ENCODE measurements around the gene SORCS2. TPM values are rescaled to one million over a fixed set of nuclear protein-coding genes. Genes with fewer than 3 reads are reported as not detected.

Gene SORCS2
- total RNA-seq, 1 donor from 2014 or later = 13.8 TPM

GRCh38 chr4:7481227-7481626, 288.9 kb downstream of the SORCS2 start:
- Mint-ChIP-seq H3K36me3 (ENCODE audit: low read depth, unreplicated experiment) (peaks cover 14% of the 10 kb centered on the region), H3K9me3 (ENCODE audit: unreplicated experiment) (peaks cover 8% of the 10 kb centered on the region), H3K27me3 (ENCODE audit: low read depth, unreplicated experiment) (peaks cover 44% of the 10 kb centered on the region), H3K4me3 (ENCODE audit: unreplicated experiment) (no peak overlapping the region), H3K27ac (ENCODE audit: unreplicated experiment) (no peak overlapping the region), H3K4me1 (ENCODE audit: low read depth, unreplicated experiment) (no peaks in the 10 kb centered on the region)
- no peaks in the 10 kb centered on the region for H3K79me2 ChIP-seq (ENCODE audit: insufficient read depth, low read length)
- no peaks in the 10 kb centered on the region for H3K4me1 ChIP-seq (ENCODE audit: insufficient read depth, low read length)
- H3K36me3 ChIP-seq (ENCODE audit: insufficient read depth, low read length) = no peaks in the 10 kb centered on the region
- peaks cover 14% of the 10 kb centered on the region for H4K20me1 ChIP-seq (ENCODE audit: insufficient read depth, low read length)
- FAIRE-seq (no peak), DNase-seq (ENCODE audit: low read depth) (no peak)
- H3K9me3 ChIP-seq (ENCODE audit: insufficient read depth, low read depth, low read length) = no peaks in the 10 kb centered on the region
- H3K27me3 ChIP-seq (ENCODE audit: insufficient read depth, low read length) = no peaks in the 10 kb centered on the region
- no peak overlapping the region for H3K27ac ChIP-seq (ENCODE audit: low read depth, low read length)
- H3K4me2 ChIP-seq (ENCODE audit: low read length) = no peak overlapping the region
- H3K9ac ChIP-seq (ENCODE audit: low read length) = no peak overlapping the region
- no peak overlapping the region for H2AFZ ChIP-seq (ENCODE audit: low read depth, low read length)
- TF ChIP-seq EZH2 (IDR thresholded peaks at IDR 0.05; ENCODE audit: insufficient read depth, low read length) = no peak
- TF ChIP-seq, protein P1, sequence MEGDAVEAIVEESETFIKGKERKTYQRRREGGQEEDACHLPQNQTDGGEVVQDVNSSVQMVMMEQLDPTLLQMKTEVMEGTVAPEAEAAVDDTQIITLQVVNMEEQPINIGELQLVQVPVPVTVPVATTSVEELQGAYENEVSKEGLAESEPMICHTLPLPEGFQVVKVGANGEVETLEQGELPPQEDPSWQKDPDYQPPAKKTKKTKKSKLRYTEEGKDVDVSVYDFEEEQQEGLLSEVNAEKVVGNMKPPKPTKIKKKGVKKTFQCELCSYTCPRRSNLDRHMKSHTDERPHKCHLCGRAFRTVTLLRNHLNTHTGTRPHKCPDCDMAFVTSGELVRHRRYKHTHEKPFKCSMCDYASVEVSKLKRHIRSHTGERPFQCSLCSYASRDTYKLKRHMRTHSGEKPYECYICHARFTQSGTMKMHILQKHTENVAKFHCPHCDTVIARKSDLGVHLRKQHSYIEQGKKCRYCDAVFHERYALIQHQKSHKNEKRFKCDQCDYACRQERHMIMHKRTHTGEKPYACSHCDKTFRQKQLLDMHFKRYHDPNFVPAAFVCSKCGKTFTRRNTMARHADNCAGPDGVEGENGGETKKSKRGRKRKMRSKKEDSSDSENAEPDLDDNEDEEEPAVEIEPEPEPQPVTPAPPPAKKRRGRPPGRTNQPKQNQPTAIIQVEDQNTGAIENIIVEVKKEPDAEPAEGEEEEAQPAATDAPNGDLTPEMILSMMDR (IDR thresholded peaks at IDR 0.05; ENCODE audit: insufficient read depth, low read depth, low read length) = no peak
- H3K4me3 ChIP-seq (ENCODE audit: insufficient read depth, low read depth, low read length) = no peak overlapping the region

GRCh38 chr4:7485096-7485495, 292.8 kb downstream of the SORCS2 start:
- Histone ChIP-seq H3K4me2 (ENCODE audit: low read length) (no peak overlapping the region), H2AFZ (ENCODE audit: low read depth, low read length) (no peak overlapping the region), H4K20me1 (ENCODE audit: insufficient read depth, low read length) (peaks cover 27% of the 10 kb centered on the region), H3K9me3 (ENCODE audit: insufficient read depth, low read depth, low read length) (no peaks in the 10 kb centered on the region), H3K9ac (ENCODE audit: low read length) (no peak overlapping the region), H3K27me3 (ENCODE audit: insufficient read depth, low read length) (peaks cover 7% of the 10 kb centered on the region), H3K4me3 (ENCODE audit: insufficient read depth, low read depth, low read length) (no peak overlapping the region), H3K79me2 (ENCODE audit: insufficient read depth, low read length) (no peaks in the 10 kb centered on the region), H3K27ac (ENCODE audit: low read depth, low read length) (no peak overlapping the region), H3K4me1 (ENCODE audit: insufficient read depth, low read length) (no peaks in the 10 kb centered on the region), H3K36me3 (ENCODE audit: insufficient read depth, low read length) (no peaks in the 10 kb centered on the region)
- TF ChIP-seq, protein P1 (IDR thresholded peaks at IDR 0.05; ENCODE audit: insufficient read depth, low read depth, low read length) = no peak
- TF ChIP-seq EZH2 (IDR thresholded peaks at IDR 0.05; ENCODE audit: insufficient read depth, low read length) = no peak
- Mint-ChIP-seq H3K27me3 (ENCODE audit: low read depth, unreplicated experiment) (peaks cover 46% of the 10 kb centered on the region), H3K4me3 (ENCODE audit: unreplicated experiment) (no peak overlapping the region), H3K36me3 (ENCODE audit: low read depth, unreplicated experiment) (peaks cover 14% of the 10 kb centered on the region), H3K27ac (ENCODE audit: unreplicated experiment) (no peak overlapping the region), H3K9me3 (ENCODE audit: unreplicated experiment) (peaks cover 13% of the 10 kb centered on the region), H3K4me1 (ENCODE audit: low read depth, unreplicated experiment) (no peaks in the 10 kb centered on the region)
- FAIRE-seq (no peak), DNase-seq (ENCODE audit: low read depth) (no peak)

GRCh38 chr4:7486101-7486500, 293.8 kb downstream of the SORCS2 start:
- peaks cover 12% of the 10 kb centered on the region for H3K36me3 Mint-ChIP-seq (ENCODE audit: low read depth, unreplicated experiment)
- no peaks in the 10 kb centered on the region for H3K4me1 Mint-ChIP-seq (ENCODE audit: low read depth, unreplicated experiment)
- Histone ChIP-seq H3K27ac (ENCODE audit: low read depth, low read length) (no peak overlapping the region), H4K20me1 (ENCODE audit: insufficient read depth, low read length) (peaks cover 27% of the 10 kb centered on the region), H3K4me3 (ENCODE audit: insufficient read depth, low read depth, low read length) (no peak overlapping the region), H3K4me1 (ENCODE audit: insufficient read depth, low read length) (no peaks in the 10 kb centered on the region), H3K4me2 (ENCODE audit: low read length) (no peak overlapping the region), H2AFZ (ENCODE audit: low read depth, low read length) (no peak overlapping the region), H3K27me3 (ENCODE audit: insufficient read depth, low read length) (peaks cover 7% of the 10 kb centered on the region), H3K79me2 (ENCODE audit: insufficient read depth, low read length) (no peaks in the 10 kb centered on the region), H3K9ac (ENCODE audit: low read length) (no peak overlapping the region), H3K36me3 (ENCODE audit: insufficient read depth, low read length) (no peaks in the 10 kb centered on the region), H3K9me3 (ENCODE audit: insufficient read depth, low read depth, low read length) (no peaks in the 10 kb centered on the region)
- no peak overlapping the region for H3K27ac Mint-ChIP-seq (ENCODE audit: unreplicated experiment)
- DNase-seq (ENCODE audit: low read depth) (no peak), FAIRE-seq (no peak)
- H3K27me3 Mint-ChIP-seq (ENCODE audit: low read depth, unreplicated experiment) = peaks cover 51% of the 10 kb centered on the region
- no peak overlapping the region for H3K4me3 Mint-ChIP-seq (ENCODE audit: unreplicated experiment)
- peaks cover 10% of the 10 kb centered on the region for H3K9me3 Mint-ChIP-seq (ENCODE audit: unreplicated experiment)
- TF ChIP-seq, protein P1 (IDR thresholded peaks at IDR 0.05; ENCODE audit: insufficient read depth, low read depth, low read length) = no peak
- no peak for TF ChIP-seq EZH2 (IDR thresholded peaks at IDR 0.05; ENCODE audit: insufficient read depth, low read length)

Data from astrocyte (in vitro differentiated cells and primary cell).